HG02610 (cell line): ENCODE results near the gene SCYL2.
"Not testable (repeated sequence)": the region's sequence is repeated elsewhere in the genome, so short reads cannot be mapped to it uniquely, and the experiment has no call there.

Experiments used
- ATAC-seq: cut with Tn5 transposase; IDR thresholded peaks from one replicate; pipeline ENCODE4 v1.9.1; 2021; ENCODE audit warnings: mild to moderate bottlenecking, moderate library complexity; ENCODE audit not compliant: unreplicated experiment

SCYL2 gene

DNA sequence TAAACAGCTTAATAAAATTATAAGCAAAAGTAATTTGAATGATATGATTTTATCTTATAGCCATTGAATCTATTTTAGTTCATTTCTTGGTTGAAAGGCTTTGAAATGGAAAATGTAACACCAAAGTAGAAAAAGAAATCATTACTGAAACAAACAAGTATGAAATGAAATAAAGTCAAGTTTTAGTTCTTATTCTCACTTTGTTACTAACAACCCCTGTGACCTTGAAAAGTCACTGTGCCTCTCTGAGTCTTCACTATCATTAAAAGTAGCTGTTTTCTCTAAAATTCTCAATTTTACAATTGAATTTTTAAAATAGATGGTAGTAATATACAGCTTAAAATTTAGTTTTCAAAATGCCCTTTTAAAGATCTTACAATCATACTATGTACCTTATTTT, 57.5 kb downstream of the SCYL2 start:
- ATAC-seq: no peak

DNA sequence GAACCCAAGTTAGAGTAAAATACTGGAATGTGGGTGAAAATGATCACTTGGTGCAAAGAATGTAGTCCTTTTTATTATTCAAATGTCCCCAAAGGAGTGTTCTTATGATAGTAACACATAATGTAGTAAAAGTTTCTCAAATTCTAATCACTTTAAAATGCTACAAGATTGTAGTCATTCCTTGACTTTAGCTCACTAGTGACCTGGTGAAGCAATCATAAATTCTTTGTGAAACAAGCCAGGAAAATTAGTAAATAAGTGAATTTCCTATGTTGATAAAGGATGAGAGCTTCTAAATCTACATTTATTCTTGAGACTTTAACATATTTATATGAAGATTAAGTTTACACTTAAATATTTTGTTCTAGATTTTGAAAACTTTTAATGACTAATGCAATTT, 59.2 kb downstream of the SCYL2 start:
- no peak for ATAC-seq

DNA sequence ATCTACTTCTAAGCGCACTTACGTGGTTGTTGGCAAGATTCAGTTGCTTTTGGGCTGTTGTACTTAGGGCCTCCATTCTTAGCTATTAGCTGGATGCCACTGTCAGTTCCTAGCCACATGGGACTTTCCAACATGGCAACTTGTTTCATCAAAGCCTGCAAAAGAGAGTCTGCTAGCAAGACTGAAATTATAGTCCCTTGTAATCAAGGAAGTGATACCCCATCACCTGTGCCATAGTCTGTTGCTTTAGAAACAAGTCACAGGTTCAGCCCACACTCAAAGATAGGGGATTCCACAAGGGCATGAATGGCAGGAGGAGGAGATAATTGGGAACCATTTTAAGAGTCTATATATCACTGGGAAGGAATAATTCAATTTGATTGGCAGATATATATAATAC, 62.8 kb downstream of the SCYL2 start:
- peak; percentile 98 for ATAC-seq

DNA sequence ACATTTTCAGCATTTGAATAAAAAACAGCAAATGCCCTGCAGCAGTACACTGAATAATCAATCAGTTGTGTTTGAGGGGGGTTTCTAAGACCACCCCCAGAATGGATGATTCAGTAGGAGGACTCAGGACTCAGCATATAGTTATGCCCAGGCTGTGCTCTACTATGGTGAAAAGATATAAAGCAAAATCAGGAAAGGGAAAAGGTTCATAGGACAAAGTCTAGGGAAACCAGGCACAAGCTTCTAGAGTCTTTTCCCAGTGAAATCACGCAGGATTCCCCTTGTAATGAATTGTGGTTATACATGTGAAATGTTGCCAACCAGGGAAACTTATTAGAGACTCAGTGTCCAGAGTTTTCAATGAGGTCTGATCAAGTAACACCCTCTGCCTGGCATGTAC, 64.9 kb downstream of the SCYL2 start:
- no peak for ATAC-seq

DNA sequence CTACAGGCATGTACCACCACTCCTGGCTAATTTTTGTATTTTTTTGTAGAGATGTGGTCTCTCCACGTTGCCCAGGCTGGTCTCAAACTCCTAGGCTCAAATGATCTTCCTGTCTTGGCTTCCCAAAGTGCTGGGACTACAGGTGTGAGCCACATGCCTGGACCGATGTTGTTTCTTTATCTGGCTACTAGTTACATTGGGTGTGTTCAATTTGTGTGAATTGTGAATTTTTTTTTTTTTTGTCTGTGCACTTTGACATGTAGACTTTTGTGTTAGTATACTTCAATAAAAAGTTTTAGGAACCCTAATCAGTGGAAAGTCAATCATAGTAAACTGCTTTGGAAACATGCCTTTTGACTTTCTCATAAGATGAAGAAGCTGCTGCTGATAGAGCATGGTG, 65.9 kb downstream of the SCYL2 start:
- ATAC-seq: no peak

DNA sequence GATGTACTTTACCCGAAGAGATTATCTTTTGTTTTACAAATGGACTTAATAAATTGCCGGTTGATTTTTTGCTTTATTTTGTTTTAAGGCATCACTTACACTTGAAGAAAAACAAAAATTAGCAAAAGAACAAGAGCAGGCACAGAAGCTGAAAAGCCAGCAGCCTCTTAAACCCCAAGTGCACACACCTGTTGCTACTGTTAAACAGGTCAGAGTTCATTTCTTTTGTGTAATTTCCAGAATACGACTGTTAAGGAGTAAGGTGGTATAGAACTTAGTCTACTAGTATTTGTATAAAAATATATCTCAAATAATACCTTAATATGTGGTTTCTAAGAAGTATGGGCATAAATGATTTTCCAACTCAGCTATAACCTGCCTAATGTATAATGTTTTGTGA, 70.3 kb downstream of the SCYL2 start:
- ATAC-seq: no peak

DNA sequence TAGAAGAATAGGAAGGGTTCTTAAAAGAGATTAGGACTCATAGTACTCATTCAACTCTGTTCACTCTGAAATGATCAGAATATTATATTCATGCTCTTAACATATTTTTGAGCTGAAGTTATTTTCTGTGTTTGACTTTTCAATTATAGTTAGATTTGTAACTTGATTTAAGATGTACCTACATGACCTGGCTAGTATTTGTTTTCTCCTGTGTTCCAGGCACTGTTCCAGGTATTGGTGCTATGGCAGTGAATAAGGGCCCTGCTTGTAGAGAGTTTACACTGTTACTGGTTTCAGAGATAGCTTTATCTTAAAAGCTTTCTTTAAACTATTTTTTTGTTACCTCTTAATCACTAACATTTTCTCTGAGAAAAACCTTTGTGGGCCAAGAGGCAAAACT, 70.8 kb downstream of the SCYL2 start:
- ATAC-seq: no peak

DNA sequence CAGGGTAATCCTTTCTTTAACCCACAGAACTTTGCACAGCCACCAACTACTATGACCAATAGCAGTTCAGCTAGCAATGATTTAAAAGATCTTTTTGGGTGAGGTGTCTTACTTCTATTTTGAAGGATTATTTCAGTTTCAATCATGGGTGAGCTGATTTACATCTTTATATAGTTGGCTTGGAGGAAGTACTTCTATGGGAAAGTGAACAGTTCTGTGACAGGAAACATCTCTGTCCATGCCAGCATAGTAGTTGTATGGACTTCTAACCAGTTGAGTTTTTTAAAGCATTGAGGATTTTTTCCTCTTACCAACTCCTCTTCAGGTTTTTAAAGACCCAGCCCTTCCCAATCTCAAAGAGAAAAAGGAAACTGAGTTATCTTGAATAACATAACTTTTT, 72.1 kb downstream of the SCYL2 start:
- no peak for ATAC-seq

DNA sequence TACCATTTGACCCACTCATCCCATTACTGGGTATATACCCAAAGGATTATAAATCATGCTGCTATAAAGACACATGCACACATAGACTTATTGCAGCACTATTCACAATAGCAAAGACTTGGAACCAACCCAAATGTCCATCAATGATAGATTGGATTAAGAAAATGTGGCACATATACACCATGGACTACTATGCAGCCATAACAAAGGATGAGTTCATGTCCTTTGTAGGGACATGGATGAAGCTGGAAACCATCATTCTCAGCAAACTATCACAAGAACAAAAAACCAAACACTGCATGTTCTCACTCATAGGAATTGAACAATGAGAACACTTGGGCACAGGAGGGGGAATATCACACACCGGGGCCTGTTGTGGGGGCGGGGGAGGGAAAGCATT, 75.9 kb downstream of the SCYL2 start:
- ATAC-seq: not testable (repeated sequence)

DNA sequence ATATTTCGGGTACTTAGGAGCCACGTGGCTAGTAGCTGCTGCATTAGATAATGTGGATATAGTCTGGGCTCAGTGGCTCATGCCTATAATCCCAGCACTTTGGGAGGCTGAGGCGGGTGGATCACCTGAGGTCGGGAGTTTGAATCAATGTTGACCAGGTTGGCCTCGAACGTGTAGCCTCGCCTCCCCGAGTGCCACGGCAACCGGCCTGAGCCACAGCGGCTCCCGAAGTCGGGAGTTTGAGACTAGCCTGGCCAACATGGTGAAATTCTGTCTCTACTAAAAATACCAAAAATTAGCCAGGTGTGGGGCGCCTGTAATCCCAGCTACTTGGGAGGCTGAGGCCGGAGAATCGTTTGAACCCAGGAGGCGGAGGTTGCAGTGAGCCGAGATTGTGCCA, 77.4 kb downstream of the SCYL2 start:
- ATAC-seq: not testable (repeated sequence)

DNA sequence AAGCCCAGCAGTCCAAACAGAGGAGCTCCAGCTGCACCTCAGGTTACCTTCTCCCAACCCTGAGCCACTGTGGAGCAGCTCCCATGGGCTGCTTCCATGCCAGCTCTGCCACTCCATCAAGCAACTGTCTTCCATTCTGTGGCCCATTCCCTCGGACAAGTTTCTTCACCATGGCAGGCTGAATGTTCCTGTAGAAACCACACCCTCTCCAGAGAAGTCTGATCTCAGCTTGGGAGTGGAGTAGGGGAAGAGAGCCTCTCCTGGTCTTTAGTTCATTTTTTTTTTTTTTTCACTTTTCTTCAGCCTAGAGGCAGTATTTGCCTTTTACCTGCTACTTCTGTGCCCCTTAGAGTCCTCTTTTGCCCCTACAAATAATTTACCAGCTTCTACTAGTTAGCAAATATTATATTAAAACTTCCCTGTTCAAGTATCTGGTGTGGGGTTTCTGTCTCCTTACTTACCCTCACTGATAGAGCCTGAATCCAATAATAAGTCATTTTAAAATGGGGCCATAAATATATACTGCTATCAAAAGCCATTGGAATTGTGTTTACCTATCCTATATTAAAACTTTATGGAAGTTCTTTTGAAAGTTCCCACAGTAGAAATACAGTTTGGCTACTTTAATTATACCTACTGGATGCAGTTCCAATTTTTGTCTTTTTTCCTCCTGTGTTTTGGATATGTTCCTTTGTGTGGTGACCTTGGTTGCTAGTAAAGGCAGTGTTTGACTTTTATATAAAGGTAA, 78.2 kb downstream of the SCYL2 start:
- ATAC-seq: no peak

DNA sequence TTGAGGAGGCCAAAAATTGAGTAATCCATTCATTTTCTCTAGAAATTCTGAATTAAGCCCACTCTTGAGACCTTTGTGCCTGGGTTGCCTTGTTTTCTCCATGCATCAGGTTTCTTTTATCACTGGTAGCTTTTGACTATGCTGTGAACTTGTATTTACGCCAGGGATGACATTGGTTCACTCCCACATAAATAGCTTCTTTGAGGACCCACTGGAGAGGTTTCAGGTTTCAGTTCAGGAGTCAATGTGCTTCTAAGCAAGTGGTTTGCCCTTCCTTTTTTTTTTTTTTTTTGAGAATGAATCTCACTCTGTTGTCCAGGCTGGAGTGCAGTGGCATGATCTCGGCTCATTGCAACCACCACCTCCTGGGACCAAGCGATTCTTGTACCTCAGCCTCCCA, 79.7 kb downstream of the SCYL2 start:
- no peak for ATAC-seq

DNA sequence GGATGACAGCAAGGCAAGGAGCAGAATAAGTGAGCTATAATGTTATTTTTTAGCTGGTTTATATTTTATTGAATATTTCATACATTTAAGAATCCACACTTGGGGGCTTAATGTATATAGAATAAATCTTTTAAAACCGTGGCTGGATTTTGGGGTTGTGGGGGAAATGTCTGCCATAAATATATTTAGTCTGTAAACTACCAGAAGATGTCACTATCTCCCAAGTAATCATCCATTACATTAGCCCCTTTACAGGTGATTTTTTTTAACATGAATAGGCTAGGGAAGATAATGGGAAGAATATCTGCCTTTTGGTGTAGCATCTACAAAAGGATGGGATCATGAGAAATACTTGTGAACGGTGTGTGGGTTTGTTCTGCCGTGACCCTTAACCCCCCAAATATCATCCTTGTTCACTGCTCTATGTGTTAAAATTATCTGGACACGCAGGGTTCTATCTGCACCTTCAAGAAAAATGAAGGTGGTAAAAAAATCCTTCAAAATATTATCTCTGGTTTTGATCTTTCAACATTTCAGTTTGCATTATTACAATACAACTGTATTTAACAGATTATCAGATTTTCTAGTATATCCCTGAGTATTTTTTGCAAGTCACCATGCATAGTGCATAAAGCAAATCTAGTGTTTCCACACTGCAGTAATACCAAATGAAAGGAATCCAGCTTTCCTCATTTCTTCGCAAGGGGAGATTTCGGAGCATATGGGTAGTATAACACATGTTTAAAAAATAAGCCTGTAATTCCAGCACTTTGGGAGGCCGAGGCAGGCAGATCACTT, 81.9 kb downstream of the SCYL2 start:
- no peak for ATAC-seq

DNA sequence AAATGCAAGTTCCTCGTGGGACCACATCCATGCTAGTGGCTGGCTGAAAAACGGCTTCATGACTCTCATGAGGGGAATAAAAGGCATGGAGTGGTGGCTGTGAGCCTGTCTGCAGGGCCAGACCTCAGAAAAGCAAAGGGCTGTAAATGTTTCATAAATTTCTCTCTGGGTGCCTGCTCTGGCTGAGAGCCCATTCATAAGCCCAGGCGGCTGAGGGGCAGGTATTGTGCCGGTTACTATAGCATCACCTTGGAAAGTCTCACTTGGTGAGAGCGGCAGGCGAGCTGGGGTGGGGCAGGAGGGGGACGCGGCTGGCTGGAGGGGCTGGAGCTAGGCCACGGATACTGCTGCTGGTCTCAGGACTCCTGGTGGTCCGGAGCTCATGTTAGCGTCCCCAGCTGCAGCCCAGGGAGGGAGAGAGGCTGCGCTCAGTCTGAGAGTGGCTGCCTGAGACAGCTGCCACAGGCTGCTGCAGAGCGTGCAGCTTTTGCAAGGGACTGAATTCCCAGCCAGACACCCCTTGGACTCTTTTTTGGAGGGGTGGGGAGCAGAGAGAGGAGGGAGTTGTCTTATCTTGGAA, 89.8 kb downstream of the SCYL2 start, which contains the start of gene SLC17A8:
Gene SLC17A8, plus strand, starts transcription at position 431 of the 580 bp plus-strand sequence. CDS start 318 bp downstream, outside the sequence.
- ATAC-seq: no peak

DNA sequence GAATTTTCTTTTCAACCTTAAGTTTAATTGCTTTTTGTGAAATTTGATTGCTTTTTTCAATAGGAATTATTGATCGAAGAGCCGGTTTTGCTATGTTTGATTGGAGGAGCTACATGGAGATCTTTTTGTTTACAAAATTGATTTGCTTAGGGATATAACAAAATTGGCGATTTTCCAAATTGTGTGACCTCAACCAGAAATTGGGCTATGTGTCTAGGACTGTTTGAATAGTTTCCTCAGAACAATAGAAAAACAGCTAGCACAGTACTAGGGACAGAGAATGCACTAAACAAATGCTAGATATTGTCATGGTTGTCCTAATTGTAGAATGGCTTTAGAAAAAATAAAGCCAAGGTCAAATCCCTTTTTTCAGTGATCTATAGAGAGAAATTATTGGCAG, 92.3 kb downstream of the SCYL2 start:
- no peak for ATAC-seq

DNA sequence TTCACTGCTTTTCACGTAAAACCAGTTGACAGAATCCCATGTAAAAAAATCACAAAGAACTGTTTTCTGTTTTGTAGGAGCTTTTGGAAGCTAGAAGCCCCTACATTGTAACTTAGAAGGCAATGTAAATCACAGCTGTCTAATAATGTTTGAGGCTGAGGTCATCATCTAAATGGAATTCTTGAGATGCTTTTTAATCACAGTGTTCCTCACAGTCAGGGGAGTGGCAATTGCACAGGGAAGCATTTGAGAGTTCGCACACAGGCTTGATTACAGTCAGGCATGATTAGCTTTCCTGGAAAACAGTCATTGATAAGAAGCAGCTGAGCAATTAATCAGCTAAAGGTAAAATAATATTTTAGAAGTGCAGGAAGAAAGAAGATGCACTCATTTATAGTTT, 92.8 kb downstream of the SCYL2 start:
- ATAC-seq: no peak

DNA sequence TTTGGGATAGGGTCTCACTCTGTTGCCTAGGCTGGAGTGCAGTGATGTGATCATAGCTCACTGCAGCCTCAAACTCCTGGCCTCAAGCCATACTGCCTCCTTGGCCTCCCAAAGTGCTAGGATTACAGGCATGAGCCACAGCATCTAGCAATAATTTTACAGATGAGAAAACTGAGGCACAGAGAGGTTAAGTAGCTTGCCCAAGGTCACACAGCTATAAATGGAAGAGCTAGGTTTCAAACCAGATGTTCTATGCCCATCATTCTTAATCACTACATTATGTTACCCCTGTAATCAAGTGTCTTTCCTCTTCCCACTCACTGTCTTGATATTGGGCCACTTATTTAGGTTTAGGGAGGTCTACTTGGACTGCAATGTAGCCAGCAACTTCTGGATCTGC, 93.5 kb downstream of the SCYL2 start:
- no peak for ATAC-seq

DNA sequence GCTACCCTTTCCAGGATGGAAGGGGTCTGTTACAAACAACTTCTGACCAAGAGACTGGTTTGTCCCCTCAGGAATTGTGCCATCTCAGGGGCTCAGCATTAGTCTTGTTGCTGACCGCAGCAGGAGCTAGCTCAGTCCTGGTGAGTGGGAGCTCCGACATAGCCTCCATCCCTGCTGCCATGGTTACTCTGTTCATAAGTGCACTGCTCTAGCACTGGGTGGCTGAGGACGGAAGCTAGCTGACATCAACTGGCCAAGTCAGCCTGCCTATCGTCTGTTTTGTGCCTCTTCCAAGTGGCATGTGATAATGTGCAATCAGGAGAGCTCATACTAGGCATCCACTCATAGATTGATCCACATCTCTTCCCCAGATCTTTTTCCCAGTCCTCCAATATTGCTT, 97.3 kb downstream of the SCYL2 start:
- no peak for ATAC-seq

DNA sequence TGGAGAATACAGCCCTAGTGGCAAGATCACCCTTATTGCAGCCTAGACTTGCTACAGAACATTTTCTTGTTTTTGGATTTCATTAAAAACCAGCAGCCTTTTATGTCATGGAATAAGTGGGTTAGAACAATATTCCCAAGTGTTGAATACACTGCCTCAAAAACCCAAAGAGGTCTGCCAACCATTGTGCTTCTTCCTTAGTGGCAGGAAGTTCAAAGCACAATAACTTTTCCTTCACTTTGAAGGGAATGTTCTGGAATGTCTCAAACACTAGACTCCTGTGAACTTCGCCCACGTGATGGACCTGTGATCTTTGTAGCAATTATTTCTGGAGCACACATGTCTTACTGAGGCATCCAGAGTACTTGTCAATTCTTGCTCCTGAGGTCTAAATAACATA, 98.4 kb downstream of the SCYL2 start:
- ATAC-seq: no peak

DNA sequence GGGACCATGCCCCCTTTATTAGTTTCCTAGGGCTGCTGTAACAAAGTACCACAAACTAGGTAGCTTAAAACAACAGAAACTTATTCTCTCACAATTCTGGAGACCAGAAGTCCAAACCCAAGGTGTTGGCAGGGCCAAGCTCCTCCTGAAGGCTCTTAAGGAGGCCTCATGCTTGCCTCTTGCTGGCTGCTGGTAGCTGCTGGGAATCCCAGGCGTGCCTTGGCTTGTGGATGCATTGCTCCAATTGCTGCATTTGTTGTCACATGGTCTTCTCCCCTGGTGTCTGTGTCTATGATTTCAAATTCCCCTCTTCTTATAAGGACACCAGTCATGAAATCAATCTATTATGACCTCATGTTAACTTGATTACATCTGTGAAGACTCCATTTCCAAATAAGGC, 101.1 kb downstream of the SCYL2 start:
- ATAC-seq: no peak

DNA sequence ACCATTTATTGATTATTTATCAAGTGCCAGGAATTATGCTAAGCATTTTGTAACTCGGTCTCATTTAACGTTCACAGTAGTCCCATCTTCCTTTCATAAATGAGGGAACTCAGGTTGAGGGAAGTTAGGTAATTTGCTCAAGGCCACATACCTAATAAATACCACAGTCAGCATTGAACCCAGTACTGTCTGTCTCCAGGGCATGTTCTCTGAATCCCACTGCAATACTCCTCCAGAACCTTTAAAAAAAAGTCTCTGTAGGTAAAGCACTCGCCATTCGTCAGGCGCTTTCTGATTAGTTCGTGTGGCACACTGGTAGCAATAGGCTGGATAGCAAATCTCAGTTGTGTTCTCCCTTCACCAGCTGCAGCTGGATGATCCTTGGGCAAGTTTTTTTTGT, 104.2 kb downstream of the SCYL2 start:
- no peak for ATAC-seq
